ENCODE results near the gene ADGRD2.

DNA sequence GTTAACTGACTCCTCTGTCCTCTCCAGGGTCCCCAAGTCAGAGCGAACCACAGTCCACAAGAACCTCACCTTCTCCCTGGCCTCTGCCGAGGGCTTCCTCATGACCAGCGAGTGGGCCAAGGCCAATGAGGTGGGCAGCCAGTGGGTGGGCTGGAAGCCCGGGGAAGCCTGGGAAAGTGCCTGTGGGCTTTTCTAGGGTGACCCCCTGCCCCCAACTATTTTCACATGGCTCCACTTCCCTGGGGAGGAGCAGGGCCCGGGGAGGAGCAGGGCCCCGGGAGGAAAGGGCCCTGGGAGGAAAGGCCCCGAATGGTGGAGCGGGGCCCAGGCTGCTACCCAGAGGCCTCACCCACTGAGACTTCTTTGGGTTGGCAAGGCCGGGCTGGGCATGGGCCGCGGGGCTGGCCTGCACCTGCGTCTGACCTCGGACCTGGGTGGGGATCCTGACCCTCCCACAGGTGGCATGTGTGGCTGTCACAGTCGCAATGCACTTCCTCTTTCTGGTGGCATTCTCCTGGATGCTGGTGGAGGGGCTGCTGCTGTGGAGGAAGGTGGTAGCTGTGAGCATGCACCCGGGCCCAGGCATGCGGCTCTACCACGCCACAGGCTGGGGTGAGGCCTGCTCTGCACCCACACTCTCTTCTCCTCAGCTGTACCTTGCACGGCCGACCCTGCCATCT is 17.9 kb downstream of the ADGRD2 start:
- TF ChIP-seq, protein P1, sequence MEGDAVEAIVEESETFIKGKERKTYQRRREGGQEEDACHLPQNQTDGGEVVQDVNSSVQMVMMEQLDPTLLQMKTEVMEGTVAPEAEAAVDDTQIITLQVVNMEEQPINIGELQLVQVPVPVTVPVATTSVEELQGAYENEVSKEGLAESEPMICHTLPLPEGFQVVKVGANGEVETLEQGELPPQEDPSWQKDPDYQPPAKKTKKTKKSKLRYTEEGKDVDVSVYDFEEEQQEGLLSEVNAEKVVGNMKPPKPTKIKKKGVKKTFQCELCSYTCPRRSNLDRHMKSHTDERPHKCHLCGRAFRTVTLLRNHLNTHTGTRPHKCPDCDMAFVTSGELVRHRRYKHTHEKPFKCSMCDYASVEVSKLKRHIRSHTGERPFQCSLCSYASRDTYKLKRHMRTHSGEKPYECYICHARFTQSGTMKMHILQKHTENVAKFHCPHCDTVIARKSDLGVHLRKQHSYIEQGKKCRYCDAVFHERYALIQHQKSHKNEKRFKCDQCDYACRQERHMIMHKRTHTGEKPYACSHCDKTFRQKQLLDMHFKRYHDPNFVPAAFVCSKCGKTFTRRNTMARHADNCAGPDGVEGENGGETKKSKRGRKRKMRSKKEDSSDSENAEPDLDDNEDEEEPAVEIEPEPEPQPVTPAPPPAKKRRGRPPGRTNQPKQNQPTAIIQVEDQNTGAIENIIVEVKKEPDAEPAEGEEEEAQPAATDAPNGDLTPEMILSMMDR (IDR thresholded peaks at IDR 0.05): no peak
- no peak for TF ChIP-seq POLR2A (IDR thresholded peaks at IDR 0.05)

Measured in lower leg skin (tissue), 3 donors.